Dendritic cell treated with granulocyte-macrophage colony-stimulating factor and Interleukin-4, amounts not matched to agents 40 ng/mL and 50 ng/mL, for 4 days (primary cell): Measurements from ENCODE around the gene UHRF2.

ENCODE experiments used
- H3K27ac Mint-ChIP-seq: one replicate; pipeline ENCODE4 v1.8.0; 2022; ENCODE audit warnings: mild to moderate bottlenecking, mixed read lengths
- H3K27me3 Mint-ChIP-seq: one replicate; pipeline ENCODE4 v1.8.0; 2022; ENCODE audit warnings: mild to moderate bottlenecking, mixed read lengths
- H3K36me3 Mint-ChIP-seq: one replicate; pipeline ENCODE4 v1.8.0; 2022; ENCODE audit warnings: low read depth, mixed read lengths
- H3K4me1 Mint-ChIP-seq: one replicate; pipeline ENCODE4 v1.8.0; 2022; ENCODE audit warnings: low read depth, mixed read lengths
- H3K4me3 Mint-ChIP-seq: one replicate; pipeline ENCODE4 v1.8.0; 2022; ENCODE audit warnings: mild to moderate bottlenecking, moderate library complexity, mixed read lengths
- H3K9me3 Mint-ChIP-seq: one replicate; pipeline ENCODE4 v1.8.0; 2022; ENCODE audit warnings: mixed read lengths
- intact Hi-C: fragments of 100-400 bp; cut with micrococcal nuclease; formaldehyde crosslinking; loops from one replicate; pipeline ENCODE4 v1.15.0; 2022

Gene UHRF2

GRCh38 chr9:6484210-6484609 lies 71.2 kb downstream of the UHRF2 start:
- Mint-ChIP-seq H3K4me1 (no peaks in the 10 kb centered on the region), H3K9me3 (no peaks in the 10 kb centered on the region), H3K27ac (no peak overlapping the region), H3K36me3 (peaks cover 68% of the 10 kb centered on the region), H3K27me3 (no peaks in the 10 kb centered on the region), H3K4me3 (no peak overlapping the region)
- intact Hi-C loops: no loop called here

GRCh38 chr9:6488395-6488794 lies 75.4 kb downstream of the UHRF2 start:
- Mint-ChIP-seq H3K9me3 (no peaks in the 10 kb centered on the region), H3K4me3 (no peak overlapping the region), H3K27me3 (no peaks in the 10 kb centered on the region), H3K27ac (no peak overlapping the region), H3K36me3 (peaks cover 76% of the 10 kb centered on the region), H3K4me1 (no peaks in the 10 kb centered on the region)
- intact Hi-C loops: no loop called here

GRCh38 chr9:6489099-6489498 lies 76.1 kb downstream of the UHRF2 start:
- no peak overlapping the region for H3K27ac Mint-ChIP-seq
- H3K27me3 Mint-ChIP-seq: no peaks in the 10 kb centered on the region
- intact Hi-C loops: no loop called here
- H3K36me3 Mint-ChIP-seq: peaks cover 75% of the 10 kb centered on the region
- H3K4me1 Mint-ChIP-seq: no peaks in the 10 kb centered on the region
- no peaks in the 10 kb centered on the region for H3K9me3 Mint-ChIP-seq
- no peak overlapping the region for H3K4me3 Mint-ChIP-seq

- Mint-ChIP-seq H3K36me3 (peaks cover 67% of the 10 kb centered on the region), H3K27me3 (no peaks in the 10 kb centered on the region), H3K27ac (no peak overlapping the region), H3K9me3 (no peaks in the 10 kb centered on the region), H3K4me1 (no peaks in the 10 kb centered on the region), H3K4me3 (no peak overlapping the region)
- intact Hi-C loops: no loop called here
These were observed 77.9 kb downstream of the UHRF2 start for GRCh38 chr9:6490863-6491262.

- Mint-ChIP-seq H3K27me3 (no peaks in the 10 kb centered on the region), H3K27ac (no peak overlapping the region), H3K4me1 (no peaks in the 10 kb centered on the region), H3K36me3 (peaks cover 72% of the 10 kb centered on the region), H3K4me3 (no peak overlapping the region), H3K9me3 (no peaks in the 10 kb centered on the region)
- intact Hi-C loops: no loop called here
These were observed 82.5 kb downstream of the UHRF2 start for GRCh38 chr9:6495466-6495865.

- no peaks in the 10 kb centered on the region for H3K4me1 Mint-ChIP-seq
- H3K4me3 Mint-ChIP-seq: no peak overlapping the region
- H3K9me3 Mint-ChIP-seq: no peaks in the 10 kb centered on the region
- no peaks in the 10 kb centered on the region for H3K27me3 Mint-ChIP-seq
- no peak overlapping the region for H3K27ac Mint-ChIP-seq
- H3K36me3 Mint-ChIP-seq: peaks cover 73% of the 10 kb centered on the region
- intact Hi-C loops: no loop called here
These were observed 86.0 kb downstream of the UHRF2 start for GRCh38 chr9:6498982-6499381.

GRCh38 chr9:6501526-6502210 lies 88.7 kb downstream of the UHRF2 start:
- intact Hi-C loops: no loop called here
- Mint-ChIP-seq H3K4me1 (no peaks in the 10 kb centered on the region), H3K27ac (no peak overlapping the region), H3K4me3 (no peak overlapping the region), H3K36me3 (peaks cover 88% of the 10 kb centered on the region), H3K9me3 (no peaks in the 10 kb centered on the region), H3K27me3 (no peaks in the 10 kb centered on the region)

GRCh38 chr9:6502399-6502798 lies 89.4 kb downstream of the UHRF2 start:
- intact Hi-C loops: no loop called here
- peaks cover 88% of the 10 kb centered on the region for H3K36me3 Mint-ChIP-seq

GRCh38 chr9:6506571-6506970 lies 93.6 kb downstream of the UHRF2 start:
- peaks cover 67% of the 10 kb centered on the region for H3K36me3 Mint-ChIP-seq
- no peaks in the 10 kb centered on the region for H3K4me1 Mint-ChIP-seq
- no peaks in the 10 kb centered on the region for H3K9me3 Mint-ChIP-seq
- intact Hi-C loops: no loop called here
- H3K27ac Mint-ChIP-seq: no peak overlapping the region
- H3K27me3 Mint-ChIP-seq: no peaks in the 10 kb centered on the region
- no peak overlapping the region for H3K4me3 Mint-ChIP-seq

More at GRCh38 chr9:6502399-6502798, 89.4 kb downstream of the UHRF2 start:
- Mint-ChIP-seq H3K4me3 (no peak overlapping the region), H3K4me1 (no peaks in the 10 kb centered on the region), H3K27ac (no peak overlapping the region), H3K9me3 (no peaks in the 10 kb centered on the region), H3K27me3 (no peaks in the 10 kb centered on the region)

GRCh38 chr9:6512085-6512657 lies 99.2 kb downstream of the UHRF2 start:
- Mint-ChIP-seq H3K4me1 (no peaks in the 10 kb centered on the region), H3K4me3 (no peak overlapping the region), H3K27ac (no peak overlapping the region), H3K27me3 (no peaks in the 10 kb centered on the region), H3K36me3 (peaks cover 14% of the 10 kb centered on the region), H3K9me3 (no peaks in the 10 kb centered on the region)
- intact Hi-C loops: no loop called here

- Mint-ChIP-seq H3K4me3 (no peak overlapping the region), H3K27me3 (no peaks in the 10 kb centered on the region), H3K27ac (no peak overlapping the region), H3K9me3 (peaks cover 13% of the 10 kb centered on the region), H3K4me1 (no peaks in the 10 kb centered on the region), H3K36me3 (peaks cover 37% of the 10 kb centered on the region)
- intact Hi-C loops: no loop called here
These were observed 109.3 kb downstream of the UHRF2 start for GRCh38 chr9:6522263-6522662.

- Mint-ChIP-seq H3K9me3 (peaks cover 13% of the 10 kb centered on the region), H3K4me1 (no peaks in the 10 kb centered on the region), H3K27ac (no peak overlapping the region), H3K4me3 (no peak overlapping the region), H3K27me3 (no peaks in the 10 kb centered on the region), H3K36me3 (peaks cover 22% of the 10 kb centered on the region)
- intact Hi-C loops: no loop called here
These were observed 112.5 kb downstream of the UHRF2 start for GRCh38 chr9:6525326-6526045.

GRCh38 chr9:6535594-6535993 lies 122.6 kb downstream of the UHRF2 start:
- no peaks in the 10 kb centered on the region for H3K36me3 Mint-ChIP-seq
- H3K27ac Mint-ChIP-seq: no peak overlapping the region
- intact Hi-C loops: no loop called here
- H3K4me1 Mint-ChIP-seq: no peaks in the 10 kb centered on the region
- H3K4me3 Mint-ChIP-seq: no peak overlapping the region
- no peaks in the 10 kb centered on the region for H3K9me3 Mint-ChIP-seq
- peaks cover 6% of the 10 kb centered on the region for H3K27me3 Mint-ChIP-seq

GRCh38 chr9:6538666-6539071 lies 125.7 kb downstream of the UHRF2 start:
- H3K4me3 Mint-ChIP-seq: no peak overlapping the region
- intact Hi-C loops: no loop called here
- H3K9me3 Mint-ChIP-seq: no peaks in the 10 kb centered on the region
- no peaks in the 10 kb centered on the region for H3K36me3 Mint-ChIP-seq
- no peak overlapping the region for H3K27ac Mint-ChIP-seq
- peaks cover 1% of the 10 kb centered on the region for H3K27me3 Mint-ChIP-seq
- no peaks in the 10 kb centered on the region for H3K4me1 Mint-ChIP-seq
